ENCODE data around the gene BBS2.

Gene BBS2

GRCh38 chr16:56549161-56549560 lies 29.3 kb upstream of the BBS2 start:
- DNase-seq: no peak
- Histone ChIP-seq H3K27me3 (ENCODE audit: insufficient read depth, low read length, poor library complexity) (peaks cover 8% of the 10 kb centered on the region), H3K27ac (ENCODE audit: low read length) (no peak overlapping the region), H3K4me2 (ENCODE audit: insufficient read depth, low read length) (no peak overlapping the region), H3K9me3 (ENCODE audit: insufficient read depth, low read length, severe bottlenecking) (no peaks in the 10 kb centered on the region), H3K4me1 (ENCODE audit: insufficient read depth, low read length) (peaks cover 4% of the 10 kb centered on the region; the same call in 1 of the 2 replicates), H3K4me3 (ENCODE audit: low read depth in 1 of 2, low read length in 2 of 2) (no peak overlapping the region), H2AFZ (ENCODE audit: low read depth, low read length) (no peak overlapping the region), H4K20me1 (ENCODE audit: insufficient read depth, low read length) (no peaks in the 10 kb centered on the region), H3K36me3 (ENCODE audit: insufficient read depth, low read length) (no peaks in the 10 kb centered on the region), H3K9ac (ENCODE audit: low read depth, low read length) (no peak overlapping the region), H3K79me2 (ENCODE audit: insufficient read depth, low read length) (no peaks in the 10 kb centered on the region)
- no peak for ATAC-seq (ENCODE audit: insufficient read depth, low read depth)
- TF ChIP-seq EZH2 (IDR thresholded peaks at IDR 0.05; ENCODE audit: borderline replicate concordance, low read depth, low read length, severe bottlenecking) (no peak), CTCF (IDR thresholded peaks at IDR 0.05; ENCODE audit: borderline replicate concordance, extremely low read depth, low read length, poor library complexity, severe bottlenecking) (no peak)

GRCh38 chr16:56547949-56548567 lies 28.2 kb upstream of the BBS2 start:
- Histone ChIP-seq H3K9ac (ENCODE audit: low read depth, low read length) (no peak overlapping the region), H3K27ac (ENCODE audit: low read length) (no peak overlapping the region)

DNA sequence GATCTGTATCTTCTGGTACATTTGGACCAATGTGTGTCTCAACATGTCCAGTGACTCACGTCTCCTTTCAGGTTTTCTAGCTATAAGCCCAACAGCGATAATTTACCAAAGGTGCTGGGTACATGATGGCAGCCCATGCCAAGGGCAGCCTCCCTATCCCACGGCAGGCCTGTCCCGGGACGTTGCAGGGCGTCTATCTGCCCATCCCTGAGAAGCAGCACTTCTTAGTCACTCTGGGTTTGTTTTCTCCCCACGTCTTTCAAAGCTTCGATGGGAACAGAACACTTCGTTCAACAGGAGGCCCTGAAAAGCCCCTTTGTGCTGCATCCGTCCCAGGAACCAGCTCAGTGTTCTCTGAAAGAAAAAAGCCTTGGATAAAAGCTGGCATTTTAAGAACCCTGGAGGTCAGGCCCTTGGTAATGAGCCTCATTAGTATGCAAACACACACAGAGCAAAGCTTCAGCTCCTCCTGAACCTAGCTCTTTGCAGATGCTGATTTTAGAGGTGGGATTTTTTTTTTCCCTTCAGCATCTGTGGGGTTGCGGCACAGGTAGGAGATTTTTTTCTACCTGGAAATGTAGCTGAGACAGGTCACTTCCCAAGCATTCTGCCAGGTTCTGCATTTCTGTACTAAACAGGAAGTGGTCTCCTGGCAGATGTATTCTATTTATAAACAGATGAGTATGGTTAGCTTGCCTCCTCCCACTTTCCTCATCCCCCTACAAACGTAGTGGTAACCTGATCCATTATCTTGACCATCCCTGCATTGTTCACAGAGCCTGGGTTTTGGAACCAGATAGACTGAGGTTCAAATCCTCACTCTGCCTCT lies 27.5 kb upstream of the BBS2 start:
- TF ChIP-seq CTCF (IDR thresholded peaks at IDR 0.05; ENCODE audit: borderline replicate concordance, extremely low read depth, low read length, poor library complexity, severe bottlenecking) (no peak), EZH2 (IDR thresholded peaks at IDR 0.05; ENCODE audit: borderline replicate concordance, low read depth, low read length, severe bottlenecking) (no peak)

More at GRCh38 chr16:56547949-56548567, 28.2 kb upstream of the BBS2 start:
- Histone ChIP-seq H3K79me2 (ENCODE audit: insufficient read depth, low read length) (no peaks in the 10 kb centered on the region), H3K4me2 (ENCODE audit: insufficient read depth, low read length) (no peak overlapping the region), H3K36me3 (ENCODE audit: insufficient read depth, low read length) (no peaks in the 10 kb centered on the region), H4K20me1 (ENCODE audit: insufficient read depth, low read length) (no peaks in the 10 kb centered on the region), H3K9me3 (ENCODE audit: insufficient read depth, low read length, severe bottlenecking) (no peaks in the 10 kb centered on the region), H3K27me3 (ENCODE audit: insufficient read depth, low read length, poor library complexity) (peaks cover 8% of the 10 kb centered on the region), H3K4me1 (ENCODE audit: insufficient read depth, low read length) (peaks cover 4% of the 10 kb centered on the region; the same call in 1 of the 2 replicates), H3K4me3 (ENCODE audit: low read depth in 1 of 2, low read length in 2 of 2) (no peak overlapping the region), H2AFZ (ENCODE audit: low read depth, low read length) (no peak overlapping the region)
- TF ChIP-seq EZH2 (IDR thresholded peaks at IDR 0.05; ENCODE audit: borderline replicate concordance, low read depth, low read length, severe bottlenecking) (no peak), CTCF (IDR thresholded peaks at IDR 0.05; ENCODE audit: borderline replicate concordance, extremely low read depth, low read length, poor library complexity, severe bottlenecking) (no peak)
- no peak for DNase-seq
- no peak for ATAC-seq (ENCODE audit: insufficient read depth, low read depth)

More for the DNA sequence above, 27.5 kb upstream of the BBS2 start:
- Histone ChIP-seq H3K4me3 (ENCODE audit: low read depth in 1 of 2, low read length in 2 of 2) (no peak overlapping the region), H3K9me3 (ENCODE audit: insufficient read depth, low read length, severe bottlenecking) (no peaks in the 10 kb centered on the region), H3K4me1 (ENCODE audit: insufficient read depth, low read length) (peaks cover 4% of the 10 kb centered on the region; the same call in 1 of the 2 replicates), H2AFZ (ENCODE audit: low read depth, low read length) (no peak overlapping the region), H3K36me3 (ENCODE audit: insufficient read depth, low read length) (no peaks in the 10 kb centered on the region), H4K20me1 (ENCODE audit: insufficient read depth, low read length) (no peaks in the 10 kb centered on the region), H3K27me3 (ENCODE audit: insufficient read depth, low read length, poor library complexity) (peaks cover 8% of the 10 kb centered on the region), H3K79me2 (ENCODE audit: insufficient read depth, low read length) (no peaks in the 10 kb centered on the region), H3K9ac (ENCODE audit: low read depth, low read length) (no peak overlapping the region), H3K27ac (ENCODE audit: low read length) (no peak overlapping the region), H3K4me2 (ENCODE audit: insufficient read depth, low read length) (no peak overlapping the region)
- ATAC-seq (ENCODE audit: insufficient read depth, low read depth) (peak; percentile 31; the same call in 2 of the 3 replicates), DNase-seq (no peak)

Measured in DND-41 (cell line).